IMR-90 (cell line): ENCODE results near the gene SHROOM3. TPM values are rescaled to one million over a fixed set of nuclear protein-coding genes. Genes with fewer than 3 reads are reported as not detected.
A peak's percentile ranks its signal among the peaks of the same experiment; 100 is the strongest.

Experiments
- ATAC-seq: fragments of 200-7000 bp; cut with Tn5 transposase; 2 replicates; pipeline ENCODE4 v1.9.1; 2020; ENCODE audit warnings: low read depth, mild to moderate bottlenecking, moderate library complexity
- BruUV-seq: library from RNA; stranded (reverse); fragments of 400-500 nt; replicated peaks from 2 replicates; lab custom pipeline; 2021; lab: Mats Ljungman, UMichigan
- CTCF ChIA-PET: fragments of 300-600 bp; formaldehyde crosslinking; extraction: SDS; loops from one replicate; lab custom pipeline; 2021; ENCODE audit warnings: antibody characterized with exemption; lab: Yijun Ruan, JAX
- POLR2A ChIA-PET: fragments of 300-600 bp; sonication (Branson Sonifier 250); formaldehyde crosslinking; loops from one replicate; lab custom pipeline; 2022; ENCODE audit warnings: antibody characterized with exemption; ENCODE audit not compliant: unreplicated experiment; lab: Charles Lee
- DNase-seq: peaks from one replicate; pipeline ENCODE4 v3.0.0; 2013
- H2AFZ ChIP-seq: replicated peaks from 2 replicates; pipeline ENCODE3; 2013; ENCODE audit warnings: low read length, mild to moderate bottlenecking; ENCODE audit not compliant: poor library complexity
- H2AK5ac ChIP-seq: 2 replicates; pipeline ENCODE4 v1.6.1; 2013; ENCODE audit warnings: low read depth, low read length, inconsistent platforms
- H2AK9ac ChIP-seq: replicated peaks from 2 replicates; pipeline ENCODE3; 2013; ENCODE audit warnings: mild to moderate bottlenecking, low read depth, low read length, moderate library complexity; ENCODE audit not compliant: poor library complexity
- H2BK120ac ChIP-seq: 2 replicates; pipeline ENCODE4 v1.6.1; 2013; ENCODE audit warnings: low read depth, low read length, inconsistent platforms
- H2BK15ac ChIP-seq: 3 replicates; pipeline ENCODE4 v1.6.1; 2013; ENCODE audit warnings: low read depth, low read length, inconsistent platforms
- H2BK20ac ChIP-seq: 2 replicates; pipeline ENCODE4 v1.6.1; 2013; ENCODE audit warnings: low read depth, mild to moderate bottlenecking, inconsistent platforms, low read length, moderate library complexity
- H2BK5ac ChIP-seq: 2 replicates; pipeline ENCODE4 v1.6.1; 2013; ENCODE audit warnings: mild to moderate bottlenecking, low read depth, low read length, inconsistent platforms; ENCODE audit not compliant: poor library complexity, severe bottlenecking
- H3K14ac ChIP-seq: replicated peaks from 2 replicates; pipeline ENCODE4 v1.6.1; 2013; ENCODE audit warnings: low read depth, low read length, inconsistent platforms
- H3K18ac ChIP-seq: 2 replicates; pipeline ENCODE4 v1.6.1; 2013; ENCODE audit warnings: low read depth, low read length, control low read depth
- H3K23ac ChIP-seq: 2 replicates; pipeline ENCODE4 v1.6.1; 2013; ENCODE audit warnings: low read depth, low read length, inconsistent platforms
- H3K27ac ChIP-seq: 2 replicates; pipeline ENCODE4 v1.5.1; 2013; ENCODE audit warnings: mild to moderate bottlenecking, control low read depth, low read length; ENCODE audit not compliant: insufficient read depth
- H3K27me3 ChIP-seq: 2 replicates; pipeline ENCODE4 v1.6.1; 2013; ENCODE audit warnings: low read length; ENCODE audit not compliant: control insufficient read depth, insufficient read depth
- H3K36me3 ChIP-seq: 2 replicates; pipeline ENCODE4 v1.6.1; 2013; ENCODE audit warnings: low read length, mixed read lengths; ENCODE audit not compliant: control insufficient read depth, insufficient read depth
- H3K4ac ChIP-seq: 2 replicates; pipeline ENCODE4 v1.6.1; 2013; ENCODE audit warnings: low read depth, low read length, inconsistent platforms
- H3K4me1 ChIP-seq: 2 replicates; pipeline ENCODE4 v1.6.1; 2013; ENCODE audit warnings: low read length, mixed read lengths; ENCODE audit not compliant: control insufficient read depth, insufficient read depth
- H3K4me2 ChIP-seq: 2 replicates; pipeline ENCODE4 v1.6.1; 2013; ENCODE audit warnings: low read depth, mild to moderate bottlenecking, control low read depth, low read length, moderate library complexity
- H3K4me3 ChIP-seq: 2 replicates; pipeline ENCODE4 v1.5.1; 2013; ENCODE audit warnings: low read depth, mild to moderate bottlenecking, control low read depth, low read length, moderate library complexity; ENCODE audit not compliant: insufficient read depth
- H3K56ac ChIP-seq: 2 replicates; pipeline ENCODE4 v1.6.1; 2013; ENCODE audit warnings: low read length, inconsistent platforms; ENCODE audit not compliant: insufficient read depth; ENCODE audit errors: extremely low read depth
- H3K79me1 ChIP-seq, 2 experiments: 2 replicates each; pipeline ENCODE4 v1.6.1; 2013; ENCODE audit warnings: low read length in 2 of 2, inconsistent platforms in 1 of 2, low read depth in 1 of 2
- H3K9ac ChIP-seq: 2 replicates; pipeline ENCODE4 v1.6.1; 2013; ENCODE audit warnings: low read depth, low read length, control low read depth
- H3K9me1 ChIP-seq: 2 replicates; pipeline ENCODE4 v1.6.1; 2013; ENCODE audit warnings: low read length, inconsistent platforms; ENCODE audit not compliant: insufficient read depth
- H3K9me3 ChIP-seq: 2 replicates; pipeline ENCODE4 v1.6.1; 2013; ENCODE audit warnings: low read length; ENCODE audit not compliant: control insufficient read depth, insufficient read depth
- H4K20me1 ChIP-seq: 2 replicates; pipeline ENCODE4 v1.6.1; 2013; ENCODE audit warnings: low read length, inconsistent platforms; ENCODE audit not compliant: insufficient read depth
- H4K5ac ChIP-seq: 2 replicates; pipeline ENCODE4 v1.6.1; 2013; ENCODE audit warnings: mild to moderate bottlenecking, low read depth, low read length, control low read depth
- H4K8ac ChIP-seq, 2 experiments: 2 replicates each; pipeline ENCODE4 v1.6.1; 2013; ENCODE audit warnings: low read depth in 2 of 2, low read length in 2 of 2, control low read depth in 1 of 2, inconsistent platforms in 1 of 2
- H4K91ac ChIP-seq: 2 replicates; pipeline ENCODE4 v1.6.1; 2013; ENCODE audit warnings: low read depth, low read length, inconsistent platforms; ENCODE audit not compliant: insufficient read depth
- CHD1 ChIP-seq: IDR thresholded peaks from 2 replicates; pipeline ENCODE4 v1.6.1; 2012; ENCODE audit warnings: low read depth, low read length, improper control_type of control experiment
- POLR2A ChIP-seq: IDR thresholded peaks from 2 replicates; pipeline ENCODE4 v1.6.1; 2012; ENCODE audit warnings: mild to moderate bottlenecking, low read depth, low read length
- RAD21 ChIP-seq: IDR thresholded peaks from 2 replicates; pipeline ENCODE4 v1.6.1; 2012; ENCODE audit warnings: low read length, improper control_type of control experiment
- RCOR1 ChIP-seq: IDR thresholded peaks from 2 replicates; pipeline ENCODE4 v1.6.1; 2012; ENCODE audit warnings: mild to moderate bottlenecking, low read length, improper control_type of control experiment; ENCODE audit not compliant: insufficient replicate concordance
- SMC3 ChIP-seq: fragments of 150-350 bp; IDR thresholded peaks from 2 replicates; pipeline ENCODE4 v1.6.1; 2016; ENCODE audit warnings: low read depth, mild to moderate bottlenecking, antibody characterized with exemption, low read length, moderate library complexity
- WGBS, 2 experiments: methylation state at CpG; one replicate each; pipeline versions ENCODE4 v1.1.5 to v1.1.7; 2013; ENCODE audit warnings: missing lambda C conversion rate in 2 of 2; ENCODE audit not compliant: insufficient read length in 1 of 2; ENCODE audit errors: extremely low coverage in 2 of 2; 5-methylcytosine and 5-hydroxymethylcytosine counted together
- dilution Hi-C: fragments of 300-500 bp; cut with HindIII; formaldehyde crosslinking; loops from one replicate; pipeline ENCODE4 v1.14.3; 2018; ENCODE audit warnings: low sequenced_read_pairs; ENCODE audit not compliant: unreplicated experiment
- in situ Hi-C: fragments of 300-500 bp; cut with MboI; formaldehyde crosslinking; loops from 3 replicates; pipeline ENCODE4 v1.14.3; 2019; ENCODE audit warnings: low sequenced_read_pairs, inconsistent platforms, mixed read lengths
- intact Hi-C: fragments of 100-400 bp; cut with micrococcal nuclease; formaldehyde crosslinking; loops from 2 replicates; pipeline ENCODE4 v1.10.0; 2022
- polyA plus RNA-seq, 3 experiments: library from polyadenylated mRNA; depleted of rRNA; stranded (reverse); fragments of >200 nt; gene quantifications; 2 replicates each; pipeline ENCODE4 v1.2.3, GENCODE V29; 2012; ENCODE audit warnings: low replicate concordance in 1 of 3
- total RNA-seq: library from RNA; depleted of rRNA; stranded (reverse); fragments of >200 nt; gene quantifications from 2 replicates; pipeline ENCODE4 v1.2.3, GENCODE V29; 2012
- TF ChIP-seq, protein P1 (sequence below): fragments of 150-350 bp; IDR thresholded peaks from 2 replicates; pipeline ENCODE4 v1.6.1; 2017; ENCODE audit warnings: mild to moderate bottlenecking, antibody characterized with exemption, low read length, low read depth
- TF ChIP-seq, protein P2 (sequence below): fragments of 150-350 bp; IDR thresholded peaks from 2 replicates; pipeline ENCODE4 v1.6.1; 2016; ENCODE audit warnings: low read depth, mild to moderate bottlenecking, low read length, moderate library complexity, borderline replicate concordance
- TF ChIP-seq, protein P3 (sequence below): conservative IDR thresholded peaks from 2 replicates; pipeline ENCODE4 v1.5.1; 2012; ENCODE audit warnings: mild to moderate bottlenecking, low read depth, low read length, improper control_type of control experiment

Gene SHROOM3
- total and polyA plus RNA-seq, 2 of the 4 experiments (the other 2 are of a cell fraction): 10.8 to 19.5 TPM

DNA sequence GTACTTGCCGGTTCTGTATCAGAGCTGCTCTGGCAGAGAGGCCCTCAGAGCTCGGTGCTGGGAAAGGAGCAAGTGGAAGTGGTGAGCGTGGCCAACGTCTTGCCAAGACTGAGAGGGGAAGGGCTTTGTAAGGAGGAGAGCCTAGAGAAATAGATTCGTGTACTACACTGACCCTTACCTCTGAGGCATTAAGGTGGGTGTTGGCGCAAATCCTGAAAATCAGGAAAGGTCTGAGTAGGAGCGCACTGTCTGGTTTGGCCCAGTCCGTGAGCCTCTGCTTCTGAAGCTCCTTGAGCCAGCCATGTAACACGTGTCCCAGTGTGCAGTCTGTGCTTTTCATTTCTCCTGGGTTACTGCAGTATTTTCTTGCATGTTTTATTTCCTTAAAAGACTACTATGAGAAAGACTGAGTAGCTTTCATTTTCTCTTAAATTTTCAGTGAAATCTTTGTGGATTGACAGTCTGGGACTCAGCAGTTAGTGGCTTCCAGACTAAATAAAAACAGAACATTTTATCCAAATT, 322.4 kb downstream of the SHROOM3 start (continued):
- no peak for TF ChIP-seq RCOR1

DNA sequence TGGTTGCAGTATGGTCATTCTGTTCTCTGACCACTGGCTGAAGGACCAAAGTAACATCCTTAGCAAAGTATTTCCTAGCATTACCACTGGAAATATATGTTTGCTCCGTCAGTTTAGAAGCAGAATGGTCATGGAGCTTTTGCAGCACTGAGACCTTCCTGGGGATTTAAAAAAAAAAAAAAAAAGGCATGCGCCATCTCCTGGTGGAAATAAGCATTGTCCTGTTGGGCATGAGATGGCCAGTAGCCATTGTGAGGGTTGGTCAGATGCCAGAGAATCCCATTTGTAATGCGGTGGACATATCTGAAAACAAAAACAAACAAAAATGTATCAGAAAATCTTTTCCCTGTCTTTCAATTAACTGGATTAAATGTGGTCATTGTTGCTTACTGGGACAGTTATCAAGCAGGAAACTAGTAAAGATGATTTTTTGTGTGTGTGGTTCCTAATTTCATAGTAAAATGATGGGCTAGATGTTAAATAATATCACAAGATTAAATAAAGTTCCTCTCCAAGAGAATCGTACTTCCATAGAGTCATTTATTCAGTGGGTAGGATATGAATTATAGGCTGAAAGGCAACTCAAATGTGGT, 323.4 kb downstream of the SHROOM3 start:
- dilution Hi-C loops (no loop called here), intact Hi-C loops (loop anchor here (10.0 kb wide), 1 partner anchor 584 kb away; no protein-coding TSS in a partner anchor), in situ Hi-C loops (loop anchor here (5.0 to 25.0 kb wide), 2 partner anchors 246 to 404 kb away; partner anchors contain the start of gene CCNG2)
- Histone ChIP-seq H2AK5ac (peak overlapping the region; percentile 92), H2BK120ac (peak overlapping the region; percentile 93), H3K4me1 (peaks cover 40% of the 10 kb centered on the region), H3K14ac (peak overlapping the region; percentile 93), H3K4me3 (no peak overlapping the region), H3K27me3 (no peaks in the 10 kb centered on the region), H3K9me3 (no peaks in the 10 kb centered on the region), H4K8ac (peak overlapping the region; percentile 87 to 96), H3K36me3 (peaks cover 36% of the 10 kb centered on the region), H3K56ac (peak overlapping the region; percentile 31), H3K23ac (peak overlapping the region; percentile 97), H2AFZ (no peak overlapping the region), H3K9me1 (peaks cover 35% of the 10 kb centered on the region), H3K9ac (peak overlapping the region; percentile 35; the same call in 1 of the 2 replicates), H4K20me1 (no peaks in the 10 kb centered on the region), H3K18ac (peak overlapping the region; percentile 95), H4K5ac (peak overlapping the region; percentile 96), H3K79me1 (peaks cover 62 to 89% of the 10 kb centered on the region in 2 experiments), H2BK15ac (peak overlapping the region; percentile 89; the same call in 2 of the 3 replicates), H4K91ac (peak overlapping the region; percentile 81), H3K4ac (peak overlapping the region; percentile 97), H2BK5ac (peak overlapping the region; percentile 100), H2BK20ac (peak overlapping the region; percentile 93), H3K4me2 (no peak overlapping the region), H2AK9ac (no peak overlapping the region), H3K27ac (peak overlapping the region; percentile 77; the same call in 1 of the 2 replicates)
- CTCF ChIA-PET: interaction anchor here (0.6 to 1.3 kb wide), 8 partner anchors 22 to 242 kb away, joined by 3 to 6 read pairs (median 4); partner anchors contain the start of gene SOWAHB
- WGBS, 2 experiments: no CpG with 5 or more reads among the region's 4 CpGs
- POLR2A ChIA-PET: interaction anchor here (1.0 kb wide), 1 partner anchor 199 kb away, joined by 8 read pairs; no protein-coding TSS in a partner anchor
- BruUV-seq: no TSS peak
- ATAC-seq (no peak), DNase-seq (peak; percentile 81)
- TF ChIP-seq RAD21 (peak; percentile 67), POLR2A (no peak), CHD1 (no peak), RCOR1 (no peak), SMC3 (peak; percentile 87)
- TF ChIP-seq, protein P1, sequence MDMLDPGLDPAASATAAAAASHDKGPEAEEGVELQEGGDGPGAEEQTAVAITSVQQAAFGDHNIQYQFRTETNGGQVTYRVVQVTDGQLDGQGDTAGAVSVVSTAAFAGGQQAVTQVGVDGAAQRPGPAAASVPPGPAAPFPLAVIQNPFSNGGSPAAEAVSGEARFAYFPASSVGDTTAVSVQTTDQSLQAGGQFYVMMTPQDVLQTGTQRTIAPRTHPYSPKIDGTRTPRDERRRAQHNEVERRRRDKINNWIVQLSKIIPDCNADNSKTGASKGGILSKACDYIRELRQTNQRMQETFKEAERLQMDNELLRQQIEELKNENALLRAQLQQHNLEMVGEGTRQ: no peak
- TF ChIP-seq, protein P2, sequence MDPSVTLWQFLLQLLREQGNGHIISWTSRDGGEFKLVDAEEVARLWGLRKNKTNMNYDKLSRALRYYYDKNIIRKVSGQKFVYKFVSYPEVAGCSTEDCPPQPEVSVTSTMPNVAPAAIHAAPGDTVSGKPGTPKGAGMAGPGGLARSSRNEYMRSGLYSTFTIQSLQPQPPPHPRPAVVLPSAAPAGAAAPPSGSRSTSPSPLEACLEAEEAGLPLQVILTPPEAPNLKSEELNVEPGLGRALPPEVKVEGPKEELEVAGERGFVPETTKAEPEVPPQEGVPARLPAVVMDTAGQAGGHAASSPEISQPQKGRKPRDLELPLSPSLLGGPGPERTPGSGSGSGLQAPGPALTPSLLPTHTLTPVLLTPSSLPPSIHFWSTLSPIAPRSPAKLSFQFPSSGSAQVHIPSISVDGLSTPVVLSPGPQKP: no peak
- TF ChIP-seq, protein P3, sequence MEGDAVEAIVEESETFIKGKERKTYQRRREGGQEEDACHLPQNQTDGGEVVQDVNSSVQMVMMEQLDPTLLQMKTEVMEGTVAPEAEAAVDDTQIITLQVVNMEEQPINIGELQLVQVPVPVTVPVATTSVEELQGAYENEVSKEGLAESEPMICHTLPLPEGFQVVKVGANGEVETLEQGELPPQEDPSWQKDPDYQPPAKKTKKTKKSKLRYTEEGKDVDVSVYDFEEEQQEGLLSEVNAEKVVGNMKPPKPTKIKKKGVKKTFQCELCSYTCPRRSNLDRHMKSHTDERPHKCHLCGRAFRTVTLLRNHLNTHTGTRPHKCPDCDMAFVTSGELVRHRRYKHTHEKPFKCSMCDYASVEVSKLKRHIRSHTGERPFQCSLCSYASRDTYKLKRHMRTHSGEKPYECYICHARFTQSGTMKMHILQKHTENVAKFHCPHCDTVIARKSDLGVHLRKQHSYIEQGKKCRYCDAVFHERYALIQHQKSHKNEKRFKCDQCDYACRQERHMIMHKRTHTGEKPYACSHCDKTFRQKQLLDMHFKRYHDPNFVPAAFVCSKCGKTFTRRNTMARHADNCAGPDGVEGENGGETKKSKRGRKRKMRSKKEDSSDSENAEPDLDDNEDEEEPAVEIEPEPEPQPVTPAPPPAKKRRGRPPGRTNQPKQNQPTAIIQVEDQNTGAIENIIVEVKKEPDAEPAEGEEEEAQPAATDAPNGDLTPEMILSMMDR: peak; percentile 77
